Fibroblast of lung (primary cell): ENCODE data around the gene ST6GALNAC5. TPM values are rescaled to one million over a fixed set of nuclear protein-coding genes. Genes with fewer than 3 reads are reported as not detected.
"Not testable (repeated sequence)": the region's sequence is repeated elsewhere in the genome, so short reads cannot be mapped to it uniquely, and the experiment has no call there.

ENCODE experiments used
- DNase-seq, 2 donors: peaks; one replicate each; pipeline versions ENCODE4 v3.0.0 to v3.0.0-alpha.2; 2010; ENCODE audit warnings: low read depth in 2 of 2
- H2AFZ ChIP-seq: 2 replicates; pipeline ENCODE4 v1.5.1; 2012; ENCODE audit warnings: low read length, control low read depth, inconsistent platforms
- H3K27ac ChIP-seq: 2 replicates; pipeline ENCODE4 v1.5.1; 2011; ENCODE audit warnings: low read length, control low read depth; ENCODE audit not compliant: insufficient read depth
- H3K27me3 ChIP-seq: 2 replicates; pipeline ENCODE4 v1.5.1; 2011; ENCODE audit warnings: mild to moderate bottlenecking, low read length; ENCODE audit not compliant: control insufficient read depth, insufficient read depth
- H3K36me3 ChIP-seq: 2 replicates; pipeline ENCODE4 v1.5.1; 2011; ENCODE audit warnings: low read length; ENCODE audit not compliant: control insufficient read depth, insufficient read depth
- H3K4me1 ChIP-seq: 2 replicates; pipeline ENCODE4 v1.5.1; 2011; ENCODE audit warnings: low read length; ENCODE audit not compliant: control insufficient read depth, insufficient read depth; ENCODE audit errors: extremely low read depth
- H3K4me2 ChIP-seq: 2 replicates; pipeline ENCODE4 v1.5.1; 2011; ENCODE audit warnings: low read length, control low read depth; ENCODE audit not compliant: insufficient read depth; ENCODE audit errors: extremely low read depth
- H3K4me3 ChIP-seq, 4 experiments: fragments of 200-600 bp in 1 of 4; sonication (generic) in 1 of 4; replicated peaks in 1 of 4; 2 replicates each; pipeline ENCODE4 v1.5.1; 2011 to 2016; ENCODE audit warnings: low read length in 4 of 4, low read depth in 3 of 4, mild to moderate bottlenecking in 3 of 4, control low read depth in 2 of 4, inconsistent platforms in 1 of 4, mixed read lengths in 1 of 4; ENCODE audit not compliant: insufficient read depth in 1 of 4; ENCODE audit errors: control extremely low read depth in 1 of 4
- H3K79me2 ChIP-seq: 2 replicates; pipeline ENCODE4 v1.5.1; 2012; ENCODE audit warnings: mild to moderate bottlenecking, low read length, inconsistent platforms; ENCODE audit not compliant: control insufficient read depth, insufficient read depth
- H3K9ac ChIP-seq: 2 replicates; pipeline ENCODE4 v1.5.1; 2011; ENCODE audit warnings: mild to moderate bottlenecking, low read length, control low read depth; ENCODE audit not compliant: insufficient read depth
- H3K9me3 ChIP-seq: 2 replicates; pipeline ENCODE4 v1.5.1; 2012; ENCODE audit warnings: low read depth, low read length; ENCODE audit not compliant: control insufficient read depth, insufficient read depth
- H4K20me1 ChIP-seq: 2 replicates; pipeline ENCODE4 v1.5.1; 2011; ENCODE audit warnings: low read length; ENCODE audit not compliant: control insufficient read depth, insufficient read depth; ENCODE audit errors: extremely low read depth
- CTCF ChIP-seq, 2 donors: IDR thresholded peaks in 1 of 2; conservative IDR thresholded peaks in 1 of 2; 1 replicate in 1 of 2; 2 replicates in 1 of 2; pipeline ENCODE4 v1.5.1; 2011 to 2012; ENCODE audit warnings: low read length in 2 of 2, control low read depth in 1 of 2, inconsistent platforms in 1 of 2, low read depth in 1 of 2, mild to moderate bottlenecking in 1 of 2
- EZH2 ChIP-seq: IDR thresholded peaks from 2 replicates; pipeline ENCODE4 v1.5.1; 2012; ENCODE audit warnings: low read length, control low read depth, mild to moderate bottlenecking; ENCODE audit errors: missing control alignments
- polyA plus RNA-seq, 2 donors: library from polyadenylated mRNA; depleted of rRNA in 1 of 2; stranded (reverse) in 1 of 2; unstranded in 1 of 2; fragments of >200 nt; gene quantifications; 2 replicates each; pipeline ENCODE4 v1.2.1, GENCODE V29; 2011 to 2012; ENCODE audit warnings: missing spikeins in 1 of 2
- total RNA-seq: library from RNA; depleted of rRNA; stranded (reverse); fragments of >200 nt; gene quantifications from 2 replicates; pipeline ENCODE4 v1.2.1, GENCODE V29; 2014

Gene ST6GALNAC5
- total and polyA plus RNA-seq, 2 donors (not counting 1 experiment from before 2014, with no cell fraction given): 0.37 to 0.83 TPM

DNA sequence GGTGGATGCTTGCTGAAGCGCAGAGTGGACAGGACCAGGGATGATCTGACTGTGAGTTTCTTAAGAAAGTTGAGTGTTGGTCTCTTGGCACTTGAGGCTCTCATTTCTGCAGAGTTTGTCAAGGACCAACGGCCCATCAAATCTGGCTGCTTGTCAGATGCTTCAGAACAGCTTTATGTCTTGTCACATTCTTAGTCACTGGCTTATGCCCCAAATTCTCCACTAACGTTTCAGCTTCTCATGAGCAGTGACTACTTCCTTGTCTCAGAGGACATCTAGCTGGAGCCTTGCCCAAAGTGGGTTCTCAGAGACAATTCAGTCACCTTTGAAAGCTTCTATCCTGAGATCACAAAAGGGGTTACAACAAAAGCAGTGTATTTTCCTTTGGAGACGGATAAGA is 92.3 kb downstream of the ST6GALNAC5 start:
- no peaks in the 10 kb centered on the region for H3K27me3 ChIP-seq
- H3K4me1 ChIP-seq: no peaks in the 10 kb centered on the region
- H2AFZ ChIP-seq: no peak overlapping the region
- no peak overlapping the region for H3K4me3 ChIP-seq
- no peaks in the 10 kb centered on the region for H3K79me2 ChIP-seq
- H3K27ac ChIP-seq: no peak overlapping the region
- no peak overlapping the region for H3K9ac ChIP-seq
- H3K4me2 ChIP-seq: no peak overlapping the region
- no peaks in the 10 kb centered on the region for H3K36me3 ChIP-seq
- DNase-seq: no peak
- no peaks in the 10 kb centered on the region for H4K20me1 ChIP-seq
- TF ChIP-seq CTCF (conservative IDR thresholded peaks at IDR 0.05 in 1 of 2, IDR thresholded peaks at IDR 0.05 in 1 of 2; ENCODE audit: low read depth in 1 of 2, low read length in 2 of 2) (no peak), EZH2 (no peak)
- H3K9me3 ChIP-seq: no peaks in the 10 kb centered on the region

DNA sequence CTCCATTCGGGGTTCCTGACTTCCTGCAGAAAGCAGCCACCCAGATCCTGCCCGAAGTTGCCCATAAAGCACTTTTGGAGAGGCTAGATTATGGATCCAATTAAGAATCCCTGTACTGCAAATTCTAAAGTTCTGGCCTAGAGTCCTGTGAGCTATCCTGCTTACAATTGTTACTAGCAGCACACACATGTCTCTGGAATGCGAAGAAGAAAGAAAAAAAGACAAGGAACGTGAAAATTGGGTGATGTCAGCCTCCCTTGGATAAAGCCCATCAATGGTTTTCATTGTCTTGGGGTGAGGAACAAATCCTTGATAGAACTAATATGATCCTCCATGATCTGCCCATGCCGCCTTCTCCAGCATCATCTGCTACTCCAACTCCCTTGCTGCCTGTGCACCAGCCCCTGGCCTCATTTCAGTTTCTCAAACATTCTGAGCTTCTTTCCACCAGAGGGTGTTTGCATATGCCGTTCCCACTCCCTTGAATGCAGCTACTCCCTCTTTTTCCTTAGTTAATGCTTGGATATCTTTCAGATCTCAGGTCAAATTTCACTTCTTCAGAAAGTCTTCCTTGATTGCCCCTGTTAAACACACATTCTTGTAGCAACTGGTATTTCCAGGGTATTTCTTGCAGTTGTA is 94.0 kb downstream of the ST6GALNAC5 start:
- peak in 1 of 2 donors; percentile 62 for DNase-seq
- Histone ChIP-seq H3K79me2 (no peaks in the 10 kb centered on the region), H3K9me3 (no peaks in the 10 kb centered on the region), H3K9ac (no peak overlapping the region), H3K36me3 (no peaks in the 10 kb centered on the region), H3K27ac (no peak overlapping the region), H3K27me3 (no peaks in the 10 kb centered on the region), H3K4me2 (no peak overlapping the region), H3K4me3 (no peak overlapping the region), H4K20me1 (no peaks in the 10 kb centered on the region), H3K4me1 (no peaks in the 10 kb centered on the region), H2AFZ (no peak overlapping the region)
- TF ChIP-seq EZH2 (no peak), CTCF (conservative IDR thresholded peaks at IDR 0.05 in 1 of 2, IDR thresholded peaks at IDR 0.05 in 1 of 2; ENCODE audit: low read depth in 1 of 2, low read length in 2 of 2) (no peak)

GRCh38 chr1:76961820-76962207 is 94.5 kb downstream of the ST6GALNAC5 start:
- Histone ChIP-seq H2AFZ (no peak overlapping the region), H3K79me2 (no peaks in the 10 kb centered on the region), H3K27ac (no peak overlapping the region), H3K27me3 (no peaks in the 10 kb centered on the region), H3K4me2 (no peak overlapping the region), H3K9me3 (no peaks in the 10 kb centered on the region), H3K4me3 (no peak overlapping the region), H4K20me1 (no peaks in the 10 kb centered on the region), H3K36me3 (no peaks in the 10 kb centered on the region), H3K4me1 (no peaks in the 10 kb centered on the region), H3K9ac (no peak overlapping the region)
- TF ChIP-seq CTCF (conservative IDR thresholded peaks at IDR 0.05 in 1 of 2, IDR thresholded peaks at IDR 0.05 in 1 of 2; ENCODE audit: low read depth in 1 of 2, low read length in 2 of 2): no peak
- no peak for TF ChIP-seq EZH2
- no peak for DNase-seq

DNA sequence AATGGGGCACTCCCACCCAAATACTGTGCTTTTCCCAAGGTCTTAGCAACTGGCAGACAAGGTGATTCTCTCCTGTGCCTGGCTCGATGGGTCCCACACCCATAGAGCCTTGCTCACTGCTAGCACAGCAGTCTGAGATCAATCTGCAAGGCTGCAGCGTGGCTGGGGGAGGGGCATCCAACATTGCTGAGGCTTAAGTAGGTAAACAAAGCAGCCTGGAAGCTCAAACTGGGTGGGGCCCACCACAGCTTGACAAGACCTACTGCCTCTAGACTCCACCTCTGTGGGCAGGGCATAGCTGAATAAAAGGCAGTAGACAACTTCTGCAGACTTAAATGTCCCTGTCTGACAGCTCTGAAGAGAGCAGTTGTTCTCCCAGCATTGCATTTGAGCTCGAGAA is 114.0 kb downstream of the ST6GALNAC5 start:
- not testable (repeated sequence) for DNase-seq, H3K4me3 ChIP-seq, H3K4me2 ChIP-seq, H3K27ac ChIP-seq, H2AFZ ChIP-seq, H3K9ac ChIP-seq, H3K27me3 ChIP-seq, H3K9me3 ChIP-seq, H3K79me2 ChIP-seq, H3K36me3 ChIP-seq, H4K20me1 ChIP-seq, H3K4me1 ChIP-seq
